Lower leg skin (tissue), 4 donors: ENCODE measurements around the gene RNF20. TPM values are rescaled to one million over a fixed set of nuclear protein-coding genes. Genes with fewer than 3 reads are reported as not detected.
"Not testable (repeated sequence)": the region's sequence is repeated elsewhere in the genome, so short reads cannot be mapped to it uniquely, and the experiment has no call there.

Experiments
- DNase-seq, 2 donors: peaks; one replicate each; pipeline ENCODE4 v3.0.0-alpha.2; 2019; ENCODE audit warnings: low spot score in 2 of 2
- H3K4me3 ChIP-seq: fragments of 200-600 bp; sonication (generic); 2 replicates; pipeline ENCODE4 v1.5.1; 2017; ENCODE audit warnings: mild to moderate bottlenecking, low read depth; ENCODE audit not compliant: poor library complexity, severe bottlenecking
- CTCF ChIP-seq, 3 donors: fragments of 450-650 bp; IDR thresholded peaks; one replicate each; pipeline ENCODE4 v1.5.1; 2016; ENCODE audit warnings: antibody characterized with exemption in 3 of 3, mild to moderate bottlenecking in 3 of 3, moderate library complexity in 2 of 3
- POLR2A ChIP-seq, 2 donors: fragments of 450-650 bp; IDR thresholded peaks; one replicate each; pipeline ENCODE4 v1.6.1; 2016 to 2017; ENCODE audit warnings: antibody characterized with exemption in 2 of 2, mild to moderate bottlenecking in 1 of 2, moderate library complexity in 1 of 2
- WGBS, 2 donors: methylation state at CpG; one replicate each; pipeline ENCODE4 v1.1.5; 2018; 5-methylcytosine and 5-hydroxymethylcytosine counted together
- intact Hi-C: fragments of 100-400 bp; cut with DNase I; formaldehyde crosslinking; loops from one replicate; pipeline ENCODE4 v1.15.0; 2023; ENCODE audit warnings: low total_unique reads
- total RNA-seq, 4 donors: library from RNA; depleted of rRNA; stranded (reverse); fragments of >200 nt; gene quantifications; one replicate each; pipeline ENCODE4 v1.1.0, GENCODE V29; 2016

The RNF20 gene
- total RNA-seq, 4 donors from 2014 or later = 21.6 to 25.0 (median 23.1) TPM

GRCh38 chr9:101586651-101587050 is 53.0 kb downstream of the RNF20 start:
- 90 to 94% methylated on average over 5 of the region's 5 CpGs for WGBS, 2 donors
- DNase-seq = no peak
- TF ChIP-seq CTCF (IDR thresholded peaks at IDR 0.05) (no peak), POLR2A (IDR thresholded peaks at IDR 0.05) (no peak)
- no peak overlapping the region for H3K4me3 ChIP-seq
- intact Hi-C loops = no loop called here

GRCh38 chr9:101587332-101588043 is 53.8 kb downstream of the RNF20 start:
- DNase-seq = no peak
- no peak overlapping the region for H3K4me3 ChIP-seq
- TF ChIP-seq CTCF (IDR thresholded peaks at IDR 0.05) (no peak), POLR2A (IDR thresholded peaks at IDR 0.05) (no peak)
- 70 to 72% methylated on average over 4 of the region's 4 CpGs for WGBS, 2 donors
- intact Hi-C loops = no loop called here

GRCh38 chr9:101590074-101590473 is 56.4 kb downstream of the RNF20 start:
- H3K4me3 ChIP-seq, DNase-seq, intact Hi-C loops: not testable (repeated sequence)
- 85 to 86% methylated on average over 6 of the region's 6 CpGs for WGBS, 2 donors

- H3K4me3 ChIP-seq = no peak overlapping the region
- DNase-seq = no peak
- 88 to 92% methylated on average over 3 of the region's 3 CpGs for WGBS, 2 donors
- TF ChIP-seq POLR2A (IDR thresholded peaks at IDR 0.05) = no peak
- no peak for TF ChIP-seq CTCF (IDR thresholded peaks at IDR 0.05)
- intact Hi-C loops = no loop called here
Measured at GRCh38 chr9:101590901-101591300, 57.2 kb downstream of the RNF20 start.

- H3K4me3 ChIP-seq = no peak overlapping the region
- DNase-seq = no peak
- no peak for TF ChIP-seq CTCF (IDR thresholded peaks at IDR 0.05)
- no peak for TF ChIP-seq POLR2A (IDR thresholded peaks at IDR 0.05)
- intact Hi-C loops = no loop called here
Measured at GRCh38 chr9:101591787-101592446, 58.3 kb downstream of the RNF20 start.

- no peak overlapping the region for H3K4me3 ChIP-seq
- intact Hi-C loops = no loop called here
- no peak for DNase-seq
- TF ChIP-seq CTCF (IDR thresholded peaks at IDR 0.05) (no peak), POLR2A (IDR thresholded peaks at IDR 0.05) (no peak)
Measured at GRCh38 chr9:101592788-101593187, 59.1 kb downstream of the RNF20 start.
